H1 (cell line): ENCODE measurements around the gene SLC2A13. TPM values are rescaled to one million over a fixed set of nuclear protein-coding genes. Genes with fewer than 3 reads are reported as not detected.

Source experiments
- CTCF ChIA-PET: fragments of 300-600 bp; sonication (Branson Sonifier 250); formaldehyde crosslinking; loops from one replicate; lab custom pipeline; 2021; ENCODE audit not compliant: partially characterized antibody; lab: Charles Lee
- POLR2A ChIA-PET: fragments of 300-600 bp; sonication (Branson Sonifier 250); formaldehyde crosslinking; loops from one replicate; lab custom pipeline; 2021; ENCODE audit warnings: inconsistent platforms; ENCODE audit not compliant: partially characterized antibody; lab: Charles Lee
- DNase-seq, 2 experiments: peaks; one replicate each; pipeline versions ENCODE4 v3.0.0 to v3.0.0-alpha.2; 2010 to 2022; ENCODE audit warnings: low spot score in 2 of 2, low read depth in 1 of 2, mixed read lengths in 1 of 2
- FAIRE-seq: peaks from 2 replicates; lab custom pipeline; 2011; peaks lifted over from hg19 to GRCh38; lab: Jason Lieb, UNC
- H2AFZ ChIP-seq: 2 replicates; pipeline ENCODE4 v1.8.1; 2012; ENCODE audit warnings: low read length, inconsistent platforms
- H2AK5ac ChIP-seq: 2 replicates; pipeline ENCODE4 v1.6.1; 2013; ENCODE audit warnings: low read depth, low read length
- H2BK120ac ChIP-seq: replicated peaks from 2 replicates; pipeline ENCODE3; 2013; ENCODE audit warnings: low read depth, low read length, inconsistent platforms
- H2BK12ac ChIP-seq: 2 replicates; pipeline ENCODE4 v1.6.1; 2013; ENCODE audit warnings: low read depth, low read length
- H2BK15ac ChIP-seq: 2 replicates; pipeline ENCODE4 v1.6.1; 2013; ENCODE audit warnings: low read length
- H2BK20ac ChIP-seq: 2 replicates; pipeline ENCODE4 v1.6.1; 2013; ENCODE audit warnings: low read length
- H2BK5ac ChIP-seq: 2 replicates; pipeline ENCODE4 v1.6.1; 2013; ENCODE audit warnings: low read depth, low read length
- H3K14ac ChIP-seq: 2 replicates; pipeline ENCODE4 v1.6.1; 2013; ENCODE audit warnings: inconsistent platforms; ENCODE audit not compliant: insufficient read length
- H3K18ac ChIP-seq: 2 replicates; pipeline ENCODE4 v1.6.1; 2013; ENCODE audit warnings: low read length; ENCODE audit errors: extremely low read depth
- H3K23ac ChIP-seq: 2 replicates; pipeline ENCODE4 v1.6.1; 2013; ENCODE audit warnings: inconsistent platforms; ENCODE audit not compliant: insufficient read length
- H3K23me2 ChIP-seq: 2 replicates; pipeline ENCODE4 v1.6.1; 2013; ENCODE audit warnings: low read depth, low read length
- H3K27ac ChIP-seq: 2 replicates; pipeline ENCODE4 v1.6.1; 2011; ENCODE audit warnings: low read depth, low read length, inconsistent platforms
- H3K27me3 ChIP-seq, 4 experiments: replicated peaks in 1 of 4; 1 replicate in 1 of 4; 2 replicates in 3 of 4; pipeline versions ENCODE4 v1.6.1 to v1.8.1; 2011 to 2013; ENCODE audit warnings: low read length in 3 of 4, mild to moderate bottlenecking in 3 of 4, inconsistent platforms in 2 of 4, mixed read lengths in 2 of 4, moderate library complexity in 1 of 4; ENCODE audit not compliant: control insufficient read depth in 3 of 4, insufficient read depth in 3 of 4; ENCODE audit errors: extremely low read depth in 1 of 4
- H3K36me3 ChIP-seq, 4 experiments: 2 replicates each; pipeline versions ENCODE4 v1.6.1 to v1.8.1; 2011 to 2013; ENCODE audit warnings: mild to moderate bottlenecking in 4 of 4, low read length in 3 of 4, moderate library complexity in 2 of 4, control low read depth in 1 of 4, inconsistent platforms in 1 of 4; ENCODE audit not compliant: insufficient read depth in 4 of 4, control insufficient read depth in 2 of 4
- H3K4ac ChIP-seq: replicated peaks from 2 replicates; pipeline ENCODE3; 2013; ENCODE audit warnings: low read length, low read depth, mixed read lengths, inconsistent platforms; ENCODE audit not compliant: insufficient read length
- H3K4me1 ChIP-seq, 4 experiments: replicated peaks in 1 of 4; 1 replicate in 1 of 4; 2 replicates in 3 of 4; pipeline versions ENCODE4 v1.6.1 to v1.8.1; 2011 to 2013; ENCODE audit warnings: low read length in 3 of 4, inconsistent platforms in 2 of 4, mixed read lengths in 1 of 4; ENCODE audit not compliant: insufficient read depth in 4 of 4, control insufficient read depth in 3 of 4
- H3K4me2 ChIP-seq, 2 experiments: 2 replicates each; pipeline versions ENCODE4 v1.6.1 to v1.8.1; 2011 to 2013; ENCODE audit warnings: low read depth in 2 of 2, low read length in 2 of 2, control low read depth in 1 of 2, inconsistent platforms in 1 of 2, mild to moderate bottlenecking in 1 of 2; ENCODE audit not compliant: insufficient read depth in 1 of 2
- H3K4me3 ChIP-seq, 4 experiments: fragments of 200-600, 300-600 bp in 1 of 4; sonication (generic), shearing (Covaris generic), sonication (Bioruptor Twin) in 1 of 4; 2 replicates each; pipeline versions ENCODE4 v1.5.1 to v1.8.1; 2011 to 2016; ENCODE audit warnings: low read length in 4 of 4, low read depth in 3 of 4, control low read depth in 2 of 4, inconsistent platforms in 2 of 4, mild to moderate bottlenecking in 2 of 4, mixed read lengths in 1 of 4, moderate library complexity in 1 of 4; ENCODE audit not compliant: insufficient read depth in 2 of 4; ENCODE audit errors: extremely low read depth in 1 of 4
- H3K56ac ChIP-seq: replicated peaks from 2 replicates; pipeline ENCODE3; 2013; ENCODE audit warnings: low read depth, mild to moderate bottlenecking, mixed read lengths, low read length, inconsistent platforms; ENCODE audit not compliant: insufficient read length
- H3K79me1 ChIP-seq: 2 replicates; pipeline ENCODE4 v1.6.1; 2013; ENCODE audit warnings: low read depth, low read length, control low read depth
- H3K79me2 ChIP-seq, 2 experiments: 2 replicates each; pipeline versions ENCODE4 v1.6.1 to v1.8.1; 2012 to 2013; ENCODE audit warnings: low read length in 2 of 2, mild to moderate bottlenecking in 2 of 2, inconsistent platforms in 1 of 2; ENCODE audit not compliant: insufficient read depth in 2 of 2, control insufficient read depth in 1 of 2
- H3K9ac ChIP-seq, 4 experiments: replicated peaks in 1 of 4; 1 replicate in 1 of 4; 2 replicates in 3 of 4; pipeline versions ENCODE4 v1.6.1 to v1.8.1; 2011 to 2013; ENCODE audit warnings: low read depth in 3 of 4, low read length in 3 of 4, control low read depth in 2 of 4, mild to moderate bottlenecking in 2 of 4, moderate library complexity in 2 of 4, inconsistent platforms in 1 of 4; ENCODE audit errors: extremely low read depth in 1 of 4
- H3K9me3 ChIP-seq, 2 experiments: 2 replicates each; pipeline versions ENCODE4 v1.6.1 to v1.8.1; 2012 to 2013; ENCODE audit warnings: mild to moderate bottlenecking in 2 of 2, moderate library complexity in 2 of 2, control low read depth in 1 of 2, inconsistent platforms in 1 of 2, low read depth in 1 of 2, low read length in 1 of 2, mixed read lengths in 1 of 2; ENCODE audit not compliant: insufficient read depth in 2 of 2
- H4K20me1 ChIP-seq, 2 experiments: replicated peaks in 1 of 2; 2 replicates each; pipeline versions ENCODE3 to v1.8.1; 2011 to 2013; ENCODE audit warnings: inconsistent platforms in 2 of 2, low read length in 2 of 2, mild to moderate bottlenecking in 1 of 2; ENCODE audit not compliant: insufficient read depth in 2 of 2, control insufficient read depth in 1 of 2
- H4K5ac ChIP-seq: 2 replicates; pipeline ENCODE4 v1.6.1; 2013; ENCODE audit warnings: low read length, low read depth, mixed read lengths, inconsistent platforms; ENCODE audit not compliant: insufficient read length
- H4K8ac ChIP-seq: 2 replicates; pipeline ENCODE4 v1.8.0; 2013; ENCODE audit warnings: mild to moderate bottlenecking, moderate library complexity, low read length, inconsistent platforms; ENCODE audit not compliant: insufficient read depth; ENCODE audit errors: extremely low read depth
- H4K91ac ChIP-seq: replicated peaks from 2 replicates; pipeline ENCODE3; 2013; ENCODE audit warnings: low read length, mixed read lengths, inconsistent platforms; ENCODE audit not compliant: insufficient read length
- ATF3 ChIP-seq: IDR thresholded peaks from 2 replicates; pipeline ENCODE4 v1.6.1; 2011; ENCODE audit warnings: low read depth, mild to moderate bottlenecking, low read length; ENCODE audit not compliant: insufficient read depth
- BCL11A ChIP-seq, 2 experiments: IDR thresholded peaks; one replicate each; pipeline ENCODE4 v1.6.1; 2011; ENCODE audit warnings: low read depth in 2 of 2, low read length in 2 of 2, mild to moderate bottlenecking in 2 of 2
- CEBPB ChIP-seq: IDR thresholded peaks from 2 replicates; pipeline ENCODE4 v1.6.1; 2012; ENCODE audit warnings: low read depth, low read length
- KDM1A ChIP-seq: fragments of 200-600, 300-600 bp; sonication (generic); IDR thresholded peaks from 2 replicates; pipeline ENCODE4 v1.7.1; 2016; ENCODE audit warnings: mild to moderate bottlenecking, low read length, borderline replicate concordance
- RNF2 ChIP-seq: fragments of 200-900, 300-1000 bp; sonication (generic); IDR thresholded peaks from 2 replicates; pipeline ENCODE4 v1.7.1; 2016; ENCODE audit warnings: borderline replicate concordance, low read depth, mild to moderate bottlenecking, antibody characterized with exemption, low read length; ENCODE audit not compliant: poor library complexity, severe bottlenecking; ENCODE audit errors: missing control alignments
- SAP30 ChIP-seq: fragments of 300-600 bp; sonication (generic); IDR thresholded peaks from 2 replicates; pipeline ENCODE4 v1.7.1; 2012; ENCODE audit warnings: low read length, moderate library complexity, mild to moderate bottlenecking, inconsistent platforms; ENCODE audit not compliant: insufficient read depth, insufficient replicate concordance
- SIN3A ChIP-seq, 2 experiments: IDR thresholded peaks in 1 of 2; conservative IDR thresholded peaks in 1 of 2; 2 replicates each; pipeline ENCODE4 v1.6.1; 2011 to 2012; ENCODE audit warnings: low read length in 2 of 2, improper control_type of control experiment in 1 of 2, low read depth in 1 of 2, mild to moderate bottlenecking in 1 of 2
- SIRT6 ChIP-seq: IDR thresholded peaks from one replicate; pipeline ENCODE4 v1.7.1; 2012; ENCODE audit warnings: low read length, inconsistent platforms
- SP2 ChIP-seq: IDR thresholded peaks from 2 replicates; pipeline ENCODE4 v1.6.1; 2012; ENCODE audit warnings: mild to moderate bottlenecking, low read length, inconsistent platforms
- SUZ12 ChIP-seq: fragments of 200-600 bp; sonication (generic); IDR thresholded peaks from 2 replicates; pipeline ENCODE4 v1.6.1; 2012; ENCODE audit warnings: mild to moderate bottlenecking, inconsistent platforms, low read length, moderate library complexity, mixed read lengths
- TCF12 ChIP-seq: IDR thresholded peaks from 2 replicates; pipeline ENCODE4 v1.6.1; 2011; ENCODE audit warnings: low read depth, mild to moderate bottlenecking, low read length
- USF2 ChIP-seq: IDR thresholded peaks from 2 replicates; pipeline ENCODE4 v1.6.1; 2011; ENCODE audit warnings: low read length, improper control_type of control experiment
- WGBS, 2 experiments: shearing (Covaris generic) in 1 of 2; methylation state at CpG; one replicate each; pipeline versions ENCODE4 v1.1.6 to v1.1.7; 2013 to 2015; ENCODE audit warnings: low lambda C conversion rate in 2 of 2, mixed read lengths in 2 of 2, inconsistent platforms in 1 of 2, low coverage in 1 of 2, missing lambda C conversion rate in 1 of 2; ENCODE audit not compliant: insufficient replicate concordance in 2 of 2, insufficient coverage in 1 of 2, insufficient read length in 1 of 2; ENCODE audit errors: extremely low coverage in 1 of 2, missing lambda C conversion rate in 1 of 2; 5-methylcytosine and 5-hydroxymethylcytosine counted together
- polyA plus RNA-seq, 7 experiments: library from polyadenylated mRNA; depleted of rRNA in 3 of 7; stranded (reverse) in 5 of 7; unstranded in 2 of 7; fragments of >200 nt in 5 of 7; fragments of 200-250 nt in 2 of 7; gene quantifications; 1 replicate in 5 of 7; 2 replicates in 1 of 7; 4 replicates in 1 of 7; pipeline versions ENCODE4 v1.2.1 to v1.2.3, GENCODE V29; 2011 to 2013; ENCODE audit warnings: missing spikeins in 2 of 7, mixed read lengths in 2 of 7
- total RNA-seq: library from RNA; stranded (reverse); fragmentation: NEBNext Ultra II Directional; extraction: Animal tissue kit (Norgen Biotek cat#: 25700); gene quantifications from 2 replicates; pipeline ENCODE4 v1.2.1, GENCODE V29; 2021

SLC2A13 gene
- total and polyA plus RNA-seq, 2 of the 8 experiments (the other 6 are each of a cell fraction or from before 2014, with no cell fraction given), result 2.8 to 9.6 TPM

GRCh38 chr12:39872425-39872824, 233.5 kb downstream of the SLC2A13 start:
- Histone ChIP-seq H3K9ac (no peak overlapping the region), H3K23me2 (no peaks in the 10 kb centered on the region), H3K23ac (no peak overlapping the region), H3K27me3 (no peaks in the 10 kb centered on the region), H3K56ac (no peak overlapping the region), H2BK20ac (no peak overlapping the region), H3K79me2 (no peaks in the 10 kb centered on the region), H2AFZ (no peak overlapping the region), H2BK120ac (no peak overlapping the region), H3K4me1 (peaks cover 0 to 3% (median 3%) of the 10 kb centered on the region in 4 experiments; a peak in 2 of 7 replicates), H4K5ac (no peak overlapping the region), H2BK15ac (no peak overlapping the region), H2AK5ac (no peak overlapping the region), H3K79me1 (no peaks in the 10 kb centered on the region), H3K4ac (no peak overlapping the region), H4K8ac (no peak overlapping the region), H3K4me3 (no peak overlapping the region), H4K91ac (no peak overlapping the region), H3K4me2 (no peak overlapping the region), H2BK5ac (no peak overlapping the region), H3K27ac (no peak overlapping the region), H3K36me3 (no peaks in the 10 kb centered on the region), H3K9me3 (no peaks in the 10 kb centered on the region), H3K14ac (no peak overlapping the region), H3K18ac (no peak overlapping the region), H4K20me1 (no peaks in the 10 kb centered on the region), H2BK12ac (no peak overlapping the region)
- no peak for DNase-seq
- no peak for FAIRE-seq
- CTCF ChIA-PET, result interaction anchor here (1.2 kb wide), 1 partner anchor 105 kb away, joined by 3 read pairs; no protein-coding TSS in a partner anchor
- 95% methylated on average over 3 of the region's 3 CpGs; no CpG with 5 or more reads in 1 of the 2 experiments for WGBS, 2 experiments
- POLR2A ChIA-PET, result no interaction called here
- TF ChIP-seq ATF3 (no peak), TCF12 (no peak), SIN3A (conservative IDR thresholded peaks at IDR 0.05 in 1 of 2, IDR thresholded peaks at IDR 0.05 in 1 of 2; ENCODE audit: low read depth in 1 of 2, low read length in 2 of 2) (no peak), RNF2 (no peak), SAP30 (no peak), KDM1A (no peak), BCL11A (IDR thresholded peaks at IDR 0.05; ENCODE audit: low read depth in 2 of 2, low read length in 2 of 2) (no peak), SP2 (no peak), SUZ12 (no peak), SIRT6 (no peak), USF2 (no peak), CEBPB (no peak)
